AG09319 (cell line): Measurements from ENCODE around the gene TTLL11.

ENCODE experiments used
- DNase-seq: peaks from one replicate; pipeline ENCODE4 v3.0.0-alpha.2; 2010; ENCODE audit warnings: low read depth; ENCODE audit errors: extremely low read depth
- TF ChIP-seq, protein P1 (sequence below): IDR thresholded peaks from 2 replicates; pipeline ENCODE4 v1.5.1; 2011; ENCODE audit warnings: low read depth, mild to moderate bottlenecking, inconsistent platforms, low read length, moderate library complexity

The TTLL11 gene

GRCh38 chr9:122053064-122053463, 40.0 kb downstream of the TTLL11 start:
- no peak for DNase-seq
- TF ChIP-seq, protein P1, sequence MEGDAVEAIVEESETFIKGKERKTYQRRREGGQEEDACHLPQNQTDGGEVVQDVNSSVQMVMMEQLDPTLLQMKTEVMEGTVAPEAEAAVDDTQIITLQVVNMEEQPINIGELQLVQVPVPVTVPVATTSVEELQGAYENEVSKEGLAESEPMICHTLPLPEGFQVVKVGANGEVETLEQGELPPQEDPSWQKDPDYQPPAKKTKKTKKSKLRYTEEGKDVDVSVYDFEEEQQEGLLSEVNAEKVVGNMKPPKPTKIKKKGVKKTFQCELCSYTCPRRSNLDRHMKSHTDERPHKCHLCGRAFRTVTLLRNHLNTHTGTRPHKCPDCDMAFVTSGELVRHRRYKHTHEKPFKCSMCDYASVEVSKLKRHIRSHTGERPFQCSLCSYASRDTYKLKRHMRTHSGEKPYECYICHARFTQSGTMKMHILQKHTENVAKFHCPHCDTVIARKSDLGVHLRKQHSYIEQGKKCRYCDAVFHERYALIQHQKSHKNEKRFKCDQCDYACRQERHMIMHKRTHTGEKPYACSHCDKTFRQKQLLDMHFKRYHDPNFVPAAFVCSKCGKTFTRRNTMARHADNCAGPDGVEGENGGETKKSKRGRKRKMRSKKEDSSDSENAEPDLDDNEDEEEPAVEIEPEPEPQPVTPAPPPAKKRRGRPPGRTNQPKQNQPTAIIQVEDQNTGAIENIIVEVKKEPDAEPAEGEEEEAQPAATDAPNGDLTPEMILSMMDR: no peak

DNA sequence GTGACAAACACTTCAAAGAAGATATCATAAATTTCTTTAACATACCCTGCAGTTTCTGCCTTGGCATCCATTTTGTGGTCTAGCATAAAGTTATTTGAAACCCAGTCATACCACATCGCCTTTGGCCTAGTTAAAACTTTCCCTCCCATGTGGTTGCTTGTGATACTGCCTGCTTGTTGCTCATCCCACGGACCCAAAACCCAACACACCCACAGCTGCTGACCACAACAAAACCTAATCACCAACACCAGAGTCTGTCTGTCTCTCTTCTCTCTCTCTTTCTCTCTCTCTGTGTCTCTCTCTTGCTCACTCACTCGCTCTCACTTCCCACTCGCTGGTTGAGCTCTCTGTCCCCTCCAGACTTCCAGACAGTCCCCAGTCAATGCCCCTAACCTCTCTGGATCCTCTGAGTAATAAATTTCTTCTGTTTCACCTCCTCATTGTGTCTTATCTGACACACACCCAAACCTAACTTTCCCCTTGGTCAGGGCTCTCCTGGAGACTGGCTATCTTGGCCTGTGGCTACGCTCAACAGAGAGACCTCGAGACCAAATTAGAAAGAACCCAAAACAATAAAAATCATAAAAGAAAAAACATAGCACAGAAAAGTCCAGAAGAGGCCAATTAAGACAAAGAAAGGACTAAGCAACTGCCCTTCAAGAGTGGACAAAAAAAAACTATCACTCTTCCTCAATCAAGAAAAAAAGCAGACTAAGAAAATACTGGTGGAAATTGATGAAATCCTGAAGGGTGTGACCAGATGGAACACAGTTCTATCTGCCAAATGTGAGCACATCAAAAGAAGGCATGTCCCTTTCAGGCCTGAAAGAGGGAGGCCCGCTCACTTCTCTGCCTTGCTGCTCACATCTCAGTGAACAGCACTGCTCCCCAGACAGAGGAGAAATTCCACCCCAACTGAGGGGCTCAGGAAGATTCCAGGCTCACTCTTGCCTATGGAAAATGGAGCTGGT, 41.5 kb downstream of the TTLL11 start:
- TF ChIP-seq, protein P1: no peak

GRCh38 chr9:122050167-122050566, 42.9 kb downstream of the TTLL11 start:
- DNase-seq: no peak
- TF ChIP-seq, protein P1: no peak

More for the DNA sequence above, 41.5 kb downstream of the TTLL11 start:
- DNase-seq: no peak

GRCh38 chr9:122042056-122042455, 51.1 kb downstream of the TTLL11 start:
- TF ChIP-seq, protein P1: no peak
- DNase-seq: no peak

GRCh38 chr9:122040561-122041242, 52.4 kb downstream of the TTLL11 start:
- no peak for DNase-seq
- TF ChIP-seq, protein P1: no peak

DNA sequence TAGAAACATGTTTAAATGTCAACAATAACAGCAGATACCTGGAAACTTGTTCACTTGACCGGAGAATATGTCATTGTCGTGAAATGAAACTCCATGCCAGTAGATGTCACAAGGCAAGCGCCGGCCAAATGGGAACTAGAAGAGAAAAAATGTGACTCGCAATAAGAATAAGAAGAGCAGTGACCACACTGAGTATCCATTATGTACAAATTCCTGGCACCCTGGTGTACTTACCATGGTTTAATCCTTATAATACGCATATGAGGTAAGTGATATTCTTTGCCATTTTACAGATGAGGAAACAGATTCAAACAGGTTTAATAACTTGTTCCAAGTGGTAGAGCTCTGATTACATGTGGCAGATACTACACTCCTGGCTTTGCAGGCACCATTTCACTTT, 53.9 kb downstream of the TTLL11 start:
- TF ChIP-seq, protein P1: no peak

DNA sequence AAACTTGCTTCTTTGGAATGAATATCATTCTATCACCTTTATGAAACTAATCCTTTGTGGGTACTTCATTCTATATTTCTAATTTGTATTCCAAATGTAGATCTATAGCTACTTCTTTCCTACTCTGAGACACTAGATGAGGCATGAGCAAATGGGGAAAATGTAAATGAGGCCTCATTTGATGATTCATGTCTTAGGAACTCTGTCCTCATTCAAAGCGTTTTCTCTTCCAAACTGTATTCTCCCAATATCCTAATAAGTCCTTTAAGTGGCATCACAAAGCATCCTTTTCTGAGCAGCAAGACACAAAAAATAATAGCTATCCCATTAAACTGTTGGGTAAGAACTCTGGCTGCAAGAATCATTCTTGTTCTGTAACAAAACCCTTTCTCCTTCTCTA, 56.1 kb downstream of the TTLL11 start:
- TF ChIP-seq, protein P1: no peak
- no peak for DNase-seq

More for the DNA sequence above, 53.9 kb downstream of the TTLL11 start:
- DNase-seq: no peak
